Activated T-helper 1 cell treated with anti-CD3 and anti-CD28 coated beads, Interleukin-2, amount 50 U/mL, for 16 hours (primary cell): ENCODE data around the gene MLKL.
"Not testable (repeated sequence)": the region's sequence is repeated elsewhere in the genome, so short reads cannot be mapped to it uniquely, and the experiment has no call there.

ENCODE experiments used
- DNase-seq, 2 donors: peaks; one replicate each; pipeline ENCODE4 v3.0.0-alpha.2; 2020; ENCODE audit warnings: low read depth in 1 of 2, low spot score in 1 of 2

MLKL gene

GRCh38 chr16:74700116-74700437 is 585 bp downstream of the MLKL start:
- no peak for DNase-seq

- DNase-seq: no peak
Measured at GRCh38 chr16:74699666-74700065, 996 bp downstream of the MLKL start.

- no peak for DNase-seq
Measured at GRCh38 chr16:74698222-74698621, 2.4 kb downstream of the MLKL start.

GRCh38 chr16:74695450-74696422 is 4.9 kb downstream of the MLKL start:
- DNase-seq: peak in 1 of 2 donors; percentile 23

GRCh38 chr16:74691093-74691855 is 9.4 kb downstream of the MLKL start:
- no peak for DNase-seq

GRCh38 chr16:74682556-74682955 is 18.1 kb downstream of the MLKL start:
- DNase-seq: no peak

GRCh38 chr16:74680681-74681080 is 20.0 kb downstream of the MLKL start:
- DNase-seq: no peak

GRCh38 chr16:74679983-74680382 is 20.7 kb downstream of the MLKL start:
- no peak for DNase-seq

GRCh38 chr16:74677868-74678267 is 22.8 kb downstream of the MLKL start:
- DNase-seq: no peak

- DNase-seq: no peak
Measured at GRCh38 chr16:74673876-74674275, 26.8 kb downstream of the MLKL start.

- not testable (repeated sequence) for DNase-seq
Measured at GRCh38 chr16:74668877-74669276, 31.8 kb downstream of the MLKL start.

GRCh38 chr16:74667255-74667700 is 33.4 kb downstream of the MLKL start:
- DNase-seq: peak; percentile 8 to 11

GRCh38 chr16:74666425-74667254 is 34.0 kb downstream of the MLKL start, which contains the start of gene RFWD3:
RFWD3 (minus strand) TSS chr16:74666877; CDS start chr16:74661449, 5,428 bp downstream.
- DNase-seq: peak; percentile 88 to 94

- no peak for DNase-seq
Measured at GRCh38 chr16:74666010-74666421, 34.6 kb downstream of the MLKL start.

- no peak for DNase-seq
Measured at GRCh38 chr16:74661064-74661463, 39.6 kb downstream of the MLKL start.

- no peak for DNase-seq
Measured at GRCh38 chr16:74660383-74660782, 40.3 kb downstream of the MLKL start.

GRCh38 chr16:74659041-74659440 is 41.6 kb downstream of the MLKL start:
- no peak for DNase-seq

GRCh38 chr16:74657870-74658642 is 42.6 kb downstream of the MLKL start:
- no peak for DNase-seq

GRCh38 chr16:74654536-74655050 is 46.1 kb downstream of the MLKL start:
- no peak for DNase-seq

- not testable (repeated sequence) for DNase-seq
Measured at GRCh38 chr16:74652883-74653282, 47.8 kb downstream of the MLKL start.
